Thyroid gland (tissue), 4 donors: ENCODE results near the gene CHD6. TPM values are rescaled to one million over a fixed set of nuclear protein-coding genes. Genes with fewer than 3 reads are reported as not detected.

Experiments
- DNase-seq, 2 donors: peaks; one replicate each; pipeline ENCODE4 v3.0.0-alpha.2; 2019
- H3K27ac ChIP-seq, 3 donors: fragments of 200-600 bp; sonication (generic); 1 replicate in 2 of 3; 2 replicates in 1 of 3; pipeline ENCODE4 v1.5.1; 2016 to 2019; ENCODE audit warnings: mild to moderate bottlenecking in 1 of 3, moderate library complexity in 1 of 3
- H3K27me3 ChIP-seq: fragments of 200-600 bp; sonication (generic); one replicate; pipeline ENCODE4 v1.5.1; 2019
- H3K36me3 ChIP-seq, 2 donors: fragments of 200-600 bp; sonication (generic); one replicate each; pipeline ENCODE4 v1.5.1; 2016 to 2019
- H3K4me1 ChIP-seq, 2 donors: fragments of 200-600 bp; sonication (generic); one replicate each; pipeline ENCODE4 v1.5.1; 2017 to 2019
- H3K4me3 ChIP-seq, 3 donors: fragments of 200-600 bp; sonication (generic); replicated peaks in 1 of 3; 1 replicate in 2 of 3; 2 replicates in 1 of 3; pipeline ENCODE4 v1.5.1; 2016; ENCODE audit warnings: mild to moderate bottlenecking in 1 of 3
- H3K9me3 ChIP-seq: fragments of 200-600 bp; sonication (generic); one replicate; pipeline ENCODE4 v1.5.1; 2017
- POLR2A ChIP-seq, 2 donors: fragments of 450-650 bp; IDR thresholded peaks; one replicate each; pipeline ENCODE4 v1.6.1; 2017; ENCODE audit warnings: antibody characterized with exemption in 2 of 2, mild to moderate bottlenecking in 2 of 2, moderate library complexity in 1 of 2
- WGBS, 2 donors: methylation state at CpG; one replicate each; pipeline ENCODE4 v1.1.5; 2017; 5-methylcytosine and 5-hydroxymethylcytosine counted together
- intact Hi-C: fragments of 100-400 bp; cut with DNase I; formaldehyde crosslinking; loops from one replicate; pipeline ENCODE4 v1.15.1; 2023
- total RNA-seq, 4 donors: library from RNA; depleted of rRNA; stranded (reverse); fragments of >200 nt; gene quantifications; one replicate each; pipeline ENCODE4 v1.2.3, GENCODE V29; 2016
- TF ChIP-seq, protein P1 (sequence below), 6 experiments: fragments of 200-600 bp in 3 of 6; fragments of 450-650 bp in 3 of 6; sonication (generic) in 3 of 6; IDR thresholded peaks; one replicate each; pipeline ENCODE4 v1.5.1; 2016 to 2019; ENCODE audit warnings: antibody characterized with exemption in 6 of 6, mild to moderate bottlenecking in 2 of 6, inconsistent platforms in 1 of 6, moderate library complexity in 1 of 6

CHD6 gene
- total RNA-seq, 4 donors from 2014 or later: 58.0 to 104 (median 81.6) TPM

DNA sequence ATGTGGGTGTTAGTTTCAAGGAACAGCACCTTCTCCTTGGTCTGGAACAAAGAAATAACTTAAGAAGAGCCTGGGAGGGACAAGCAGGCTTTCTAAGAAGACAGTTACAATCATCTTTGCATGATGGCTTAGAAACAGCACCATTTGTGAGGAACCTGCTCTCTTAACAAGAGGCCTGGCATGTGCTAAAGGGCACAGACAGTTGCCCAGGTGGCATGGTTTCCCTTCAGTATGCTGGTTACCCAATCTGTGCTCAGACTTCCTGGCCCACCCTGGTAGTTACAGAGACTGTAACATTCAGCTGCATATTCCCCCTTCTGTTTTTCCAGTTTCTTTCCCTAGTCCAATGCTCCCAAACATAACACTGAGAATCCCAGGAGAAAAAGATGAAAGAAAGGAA is 84.0 kb downstream of the CHD6 start:
- H3K27ac ChIP-seq: peak overlapping the region in 2 of 3 donors; percentile 49 to 55
- H3K4me3 ChIP-seq: no peak overlapping the region
- intact Hi-C loops: no loop called here
- TF ChIP-seq, protein P1, sequence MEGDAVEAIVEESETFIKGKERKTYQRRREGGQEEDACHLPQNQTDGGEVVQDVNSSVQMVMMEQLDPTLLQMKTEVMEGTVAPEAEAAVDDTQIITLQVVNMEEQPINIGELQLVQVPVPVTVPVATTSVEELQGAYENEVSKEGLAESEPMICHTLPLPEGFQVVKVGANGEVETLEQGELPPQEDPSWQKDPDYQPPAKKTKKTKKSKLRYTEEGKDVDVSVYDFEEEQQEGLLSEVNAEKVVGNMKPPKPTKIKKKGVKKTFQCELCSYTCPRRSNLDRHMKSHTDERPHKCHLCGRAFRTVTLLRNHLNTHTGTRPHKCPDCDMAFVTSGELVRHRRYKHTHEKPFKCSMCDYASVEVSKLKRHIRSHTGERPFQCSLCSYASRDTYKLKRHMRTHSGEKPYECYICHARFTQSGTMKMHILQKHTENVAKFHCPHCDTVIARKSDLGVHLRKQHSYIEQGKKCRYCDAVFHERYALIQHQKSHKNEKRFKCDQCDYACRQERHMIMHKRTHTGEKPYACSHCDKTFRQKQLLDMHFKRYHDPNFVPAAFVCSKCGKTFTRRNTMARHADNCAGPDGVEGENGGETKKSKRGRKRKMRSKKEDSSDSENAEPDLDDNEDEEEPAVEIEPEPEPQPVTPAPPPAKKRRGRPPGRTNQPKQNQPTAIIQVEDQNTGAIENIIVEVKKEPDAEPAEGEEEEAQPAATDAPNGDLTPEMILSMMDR (IDR thresholded peaks at IDR 0.05): no peak
- no peak for TF ChIP-seq POLR2A (IDR thresholded peaks at IDR 0.05)
- no peaks in the 10 kb centered on the region for H3K27me3 ChIP-seq
- no peaks in the 10 kb centered on the region for H3K9me3 ChIP-seq
- H3K36me3 ChIP-seq: no peaks in the 10 kb centered on the region
- DNase-seq: no peak
- peaks cover 58 to 61% of the 10 kb centered on the region in 2 donors for H3K4me1 ChIP-seq

DNA sequence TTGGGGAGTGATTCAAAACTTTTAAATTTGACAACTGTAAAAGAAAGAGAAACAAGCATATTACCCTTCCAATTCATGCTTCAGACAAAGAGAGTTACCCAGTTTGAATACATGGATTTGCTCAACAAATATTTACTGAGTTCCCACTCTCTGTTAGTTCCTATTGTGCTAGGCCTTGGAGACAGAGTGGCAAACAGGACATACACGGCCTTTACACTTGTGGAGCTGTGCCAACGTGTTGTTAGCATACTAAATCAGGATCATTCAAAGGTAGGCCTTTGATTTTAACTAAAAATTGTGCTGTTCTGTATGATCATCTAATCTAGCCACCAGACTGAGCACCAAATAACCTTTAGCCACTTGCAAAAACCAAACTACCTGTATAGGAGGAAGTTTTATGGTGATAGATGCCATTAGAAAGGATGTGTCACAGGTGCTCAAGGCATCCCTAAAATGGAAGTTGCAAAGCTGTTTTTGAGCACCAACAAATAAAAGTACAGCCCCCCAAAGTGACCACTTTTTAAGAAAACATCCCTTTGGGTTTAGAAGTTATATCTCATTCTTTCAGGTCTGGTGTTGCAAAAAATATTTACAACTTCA is 84.5 kb downstream of the CHD6 start:
- Histone ChIP-seq H3K36me3 (no peaks in the 10 kb centered on the region), H3K9me3 (no peaks in the 10 kb centered on the region), H3K27me3 (no peaks in the 10 kb centered on the region), H3K4me1 (peaks cover 61 to 62% of the 10 kb centered on the region in 2 donors), H3K4me3 (no peak overlapping the region), H3K27ac (peak overlapping the region in 2 of 3 donors; percentile 49 to 68)
- intact Hi-C loops: no loop called here
- no peak for DNase-seq
- whole genome bisulfite sequencing, 2 donors: 52 to 55% methylated on average over 2 of the region's 2 CpGs
- no peak for TF ChIP-seq POLR2A (IDR thresholded peaks at IDR 0.05)
- TF ChIP-seq, protein P1 (IDR thresholded peaks at IDR 0.05): no peak

DNA sequence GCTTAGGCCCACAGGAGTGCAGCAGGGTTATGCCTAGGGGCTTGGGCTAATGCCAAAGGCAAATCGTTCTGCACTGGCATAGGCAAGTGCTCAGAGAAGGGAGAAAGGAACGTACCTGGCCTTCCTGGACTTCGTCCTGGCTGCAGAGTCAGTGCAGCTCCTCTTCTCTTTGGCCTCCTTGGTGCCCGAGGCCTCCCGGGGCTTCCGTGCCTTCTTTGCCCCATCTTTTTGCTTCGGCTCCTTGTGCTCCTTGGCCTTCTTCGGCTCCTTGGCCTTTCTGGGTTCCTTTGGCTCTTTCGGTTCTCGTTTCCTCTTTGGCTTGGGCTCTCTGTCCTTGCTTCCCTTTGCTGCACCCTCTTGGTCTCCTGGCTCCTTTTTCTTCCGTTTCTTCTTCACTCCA is 85.2 kb downstream of the CHD6 start:
- intact Hi-C loops: no loop called here
- TF ChIP-seq POLR2A (IDR thresholded peaks at IDR 0.05): no peak
- TF ChIP-seq, protein P1 (IDR thresholded peaks at IDR 0.05): no peak
- 87 to 91% methylated on average over 11 of the region's 11 CpGs for WGBS, 2 donors
- Histone ChIP-seq H3K36me3 (no peaks in the 10 kb centered on the region), H3K27ac (peak overlapping the region in 2 of 3 donors; percentile 49 to 68), H3K27me3 (no peaks in the 10 kb centered on the region), H3K4me3 (no peak overlapping the region), H3K9me3 (no peaks in the 10 kb centered on the region), H3K4me1 (peaks cover 64 to 67% of the 10 kb centered on the region in 2 donors)
- DNase-seq: no peak

DNA sequence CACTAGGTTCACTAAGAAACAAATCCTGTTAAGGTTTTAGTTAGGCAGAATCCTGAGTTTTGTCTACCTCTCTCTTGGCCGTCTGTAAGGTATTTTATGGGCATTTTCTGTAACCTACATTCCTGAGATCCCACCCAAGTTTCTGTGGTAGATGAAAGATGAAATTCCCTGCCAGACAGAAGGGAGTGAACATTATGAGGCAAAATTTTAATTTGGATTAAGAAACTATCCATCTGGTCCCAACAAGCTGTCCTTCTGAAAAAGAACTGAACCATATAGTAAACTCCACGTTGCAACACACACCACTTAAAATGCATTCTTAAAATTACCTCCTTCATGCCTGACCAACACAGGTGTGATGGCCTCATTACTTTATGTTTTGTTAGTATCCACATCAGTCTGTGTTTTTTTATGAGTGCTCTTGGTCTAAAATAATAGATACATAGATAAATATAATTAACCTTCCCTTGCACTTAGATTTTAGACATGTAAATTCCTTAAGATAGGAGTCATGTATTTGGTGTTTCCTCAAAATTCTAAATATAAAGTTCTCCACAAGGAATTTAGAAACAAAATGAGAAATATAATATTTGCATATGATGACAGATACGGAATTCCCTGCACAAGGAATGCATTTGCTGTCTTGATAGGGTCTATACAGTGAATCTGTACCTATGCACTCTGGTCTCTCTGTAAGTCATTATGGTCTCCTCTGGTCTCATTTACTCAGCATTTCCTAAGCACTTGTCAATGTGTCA is 86.5 kb downstream of the CHD6 start:
- TF ChIP-seq, protein P1 (IDR thresholded peaks at IDR 0.05): peak in 1 of 6 experiments; percentile 9
- no peak for TF ChIP-seq POLR2A (IDR thresholded peaks at IDR 0.05)
- intact Hi-C loops: no loop called here
- H3K27me3 ChIP-seq: no peaks in the 10 kb centered on the region
- H3K4me3 ChIP-seq: no peak overlapping the region
- peak overlapping the region; percentile 59 to 68 (median 67) for H3K27ac ChIP-seq
- DNase-seq: no peak
- no peaks in the 10 kb centered on the region for H3K36me3 ChIP-seq
- H3K4me1 ChIP-seq: peaks cover 76 to 80% of the 10 kb centered on the region in 2 donors
- WGBS, 2 donors: 37 to 49% methylated on average over 3 of the region's 3 CpGs
- H3K9me3 ChIP-seq: no peaks in the 10 kb centered on the region

DNA sequence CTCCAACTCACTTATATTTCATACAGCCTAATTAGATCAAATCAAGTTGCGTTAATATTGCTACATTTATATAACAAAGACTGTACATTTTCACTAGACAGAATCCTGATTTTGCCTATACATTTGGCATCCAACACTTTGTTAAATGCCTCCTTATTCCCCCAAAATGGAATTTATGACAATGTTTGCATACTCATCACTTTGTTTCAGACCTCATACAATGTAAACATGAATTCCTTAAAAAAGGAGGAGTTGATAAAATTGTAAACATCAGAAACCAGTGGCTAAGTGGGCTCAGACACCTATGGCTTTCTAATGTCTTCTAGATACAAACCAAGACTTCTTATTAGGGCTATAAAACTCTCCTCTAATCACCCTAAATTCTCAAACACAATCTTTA is 87.3 kb downstream of the CHD6 start:
- intact Hi-C loops: no loop called here
- no peak overlapping the region for H3K4me3 ChIP-seq
- H3K36me3 ChIP-seq: no peaks in the 10 kb centered on the region
- TF ChIP-seq, protein P1 (IDR thresholded peaks at IDR 0.05): no peak
- no peak for TF ChIP-seq POLR2A (IDR thresholded peaks at IDR 0.05)
- WGBS, 2 donors: 91 to 93% methylated on average over 1 of the region's 1 CpG
- H3K27me3 ChIP-seq: no peaks in the 10 kb centered on the region
- no peaks in the 10 kb centered on the region for H3K9me3 ChIP-seq
- H3K4me1 ChIP-seq: peaks cover 84% of the 10 kb centered on the region in 2 donors
- no peak for DNase-seq
- peak overlapping the region; percentile 59 to 68 (median 67) for H3K27ac ChIP-seq
